ENCODE results near the gene ANAPC15.

ANAPC15 gene

DNA sequence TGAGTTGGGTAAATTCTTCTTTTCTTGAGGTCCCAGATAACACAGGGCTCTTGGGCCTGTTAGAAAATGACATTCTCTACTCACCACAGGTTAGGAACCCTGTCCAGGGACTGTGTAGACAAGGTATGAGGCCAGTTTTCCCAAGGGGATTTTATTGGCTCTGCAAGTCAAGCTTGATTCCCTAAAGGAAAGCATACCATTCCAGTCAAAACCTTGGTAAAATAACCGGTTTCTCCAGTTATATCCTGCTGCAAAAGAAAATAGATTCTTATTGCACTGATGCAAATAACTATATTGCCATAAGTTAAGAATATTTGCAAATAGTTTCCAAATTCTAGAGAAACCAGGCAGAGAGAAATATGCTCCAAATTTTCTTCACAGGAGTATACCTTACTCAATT is 13.5 kb upstream of the ANAPC15 start:
- no peak for DNase-seq

- no peak for DNase-seq
These were observed 11.6 kb upstream of the ANAPC15 start for GRCh38 chr11:72124046-72124445.

DNA sequence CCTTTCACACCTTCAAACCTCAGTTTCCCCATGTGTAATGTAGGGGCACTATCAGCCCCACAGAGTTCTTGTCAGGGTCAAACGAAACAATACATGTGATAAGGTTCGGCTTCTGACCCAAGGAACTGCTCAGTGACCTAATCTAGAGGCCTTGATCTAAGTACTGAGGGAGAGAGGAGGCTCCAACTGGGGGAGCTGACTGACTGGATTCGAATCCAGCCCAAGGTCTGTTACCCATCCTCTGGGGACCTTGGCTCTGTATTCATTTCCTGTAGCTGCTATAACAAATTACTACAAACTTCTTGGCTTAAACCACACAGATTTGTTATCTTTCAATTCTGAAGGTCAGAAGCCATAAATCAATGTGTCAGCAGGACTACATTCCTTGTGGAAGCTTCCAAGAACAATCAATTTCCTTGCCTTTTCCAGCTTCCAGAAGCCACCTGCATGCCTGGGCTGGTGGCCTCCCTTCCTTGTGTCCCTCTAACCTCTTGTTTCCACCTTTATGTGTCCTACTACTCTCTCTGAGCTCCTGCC is 10.7 kb upstream of the ANAPC15 start:
- DNase-seq, result no peak

DNA sequence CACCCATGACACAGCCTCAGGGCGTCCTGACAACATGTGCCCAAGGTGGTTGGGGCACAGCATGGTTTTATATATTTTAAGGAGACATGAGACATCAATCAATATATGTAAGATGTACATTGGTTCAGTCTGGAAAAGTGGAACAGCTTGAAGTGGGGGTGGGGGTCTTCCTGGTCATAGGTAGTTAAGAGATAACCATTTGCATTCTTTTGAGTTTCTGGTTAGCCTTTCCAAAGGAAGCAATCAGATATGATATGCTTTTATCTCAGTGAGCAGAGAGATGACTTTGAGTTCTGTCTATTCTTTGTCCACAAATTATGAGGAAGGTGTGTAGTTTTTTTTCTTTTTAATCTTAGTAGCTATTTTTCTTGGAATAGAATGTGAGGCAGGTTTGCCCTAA is 10.1 kb upstream of the ANAPC15 start:
- DNase-seq, result no peak

GRCh38 chr11:72120930-72121329 is 8.4 kb upstream of the ANAPC15 start:
- no peak for DNase-seq

GRCh38 chr11:72119198-72119597 is 6.7 kb upstream of the ANAPC15 start:
- no peak for DNase-seq

GRCh38 chr11:72116019-72116755 is 3.7 kb upstream of the ANAPC15 start:
- no peak for DNase-seq

GRCh38 chr11:72114570-72114969 is 2.1 kb upstream of the ANAPC15 start:
- DNase-seq, result no peak

DNA sequence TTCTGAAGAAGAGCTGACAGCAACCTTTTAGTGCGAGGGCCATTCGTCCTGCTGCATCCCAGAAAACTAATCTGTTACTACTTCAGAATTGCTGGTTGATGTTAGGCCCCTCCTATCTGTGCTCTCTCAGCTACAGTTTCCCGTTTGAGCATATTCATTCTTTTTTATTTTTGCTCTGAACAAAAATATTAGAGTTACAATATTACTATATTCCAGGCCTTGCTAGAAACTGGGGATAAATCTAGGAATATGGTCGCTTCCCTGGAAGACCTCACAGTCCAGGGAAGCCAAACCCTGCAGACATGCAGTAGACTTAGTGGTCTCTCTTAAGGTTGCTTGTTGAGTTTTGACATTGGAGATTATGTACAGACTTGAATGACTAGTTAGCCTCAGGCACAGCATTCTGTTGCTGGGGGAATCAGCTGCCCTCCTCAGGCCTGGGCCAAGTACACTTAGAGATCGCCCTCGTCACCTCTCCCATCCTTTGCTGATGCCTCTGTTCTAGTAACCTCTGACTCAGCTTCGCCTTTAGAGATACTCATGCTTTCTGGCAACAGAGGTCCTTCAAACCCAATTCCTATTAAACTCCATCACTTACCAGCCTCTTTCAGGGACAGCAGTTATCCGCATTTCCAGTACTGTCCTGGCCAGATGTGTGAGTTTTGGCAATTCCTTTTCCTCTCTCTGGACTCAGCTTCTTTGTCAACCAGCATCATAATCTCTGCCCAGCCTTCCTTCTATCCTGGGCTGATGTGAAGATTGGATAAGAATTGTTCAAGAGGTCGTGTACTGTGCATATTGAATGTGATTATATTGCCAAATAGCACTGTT is 698 bp upstream of the ANAPC15 start:
- DNase-seq, result no peak

DNA sequence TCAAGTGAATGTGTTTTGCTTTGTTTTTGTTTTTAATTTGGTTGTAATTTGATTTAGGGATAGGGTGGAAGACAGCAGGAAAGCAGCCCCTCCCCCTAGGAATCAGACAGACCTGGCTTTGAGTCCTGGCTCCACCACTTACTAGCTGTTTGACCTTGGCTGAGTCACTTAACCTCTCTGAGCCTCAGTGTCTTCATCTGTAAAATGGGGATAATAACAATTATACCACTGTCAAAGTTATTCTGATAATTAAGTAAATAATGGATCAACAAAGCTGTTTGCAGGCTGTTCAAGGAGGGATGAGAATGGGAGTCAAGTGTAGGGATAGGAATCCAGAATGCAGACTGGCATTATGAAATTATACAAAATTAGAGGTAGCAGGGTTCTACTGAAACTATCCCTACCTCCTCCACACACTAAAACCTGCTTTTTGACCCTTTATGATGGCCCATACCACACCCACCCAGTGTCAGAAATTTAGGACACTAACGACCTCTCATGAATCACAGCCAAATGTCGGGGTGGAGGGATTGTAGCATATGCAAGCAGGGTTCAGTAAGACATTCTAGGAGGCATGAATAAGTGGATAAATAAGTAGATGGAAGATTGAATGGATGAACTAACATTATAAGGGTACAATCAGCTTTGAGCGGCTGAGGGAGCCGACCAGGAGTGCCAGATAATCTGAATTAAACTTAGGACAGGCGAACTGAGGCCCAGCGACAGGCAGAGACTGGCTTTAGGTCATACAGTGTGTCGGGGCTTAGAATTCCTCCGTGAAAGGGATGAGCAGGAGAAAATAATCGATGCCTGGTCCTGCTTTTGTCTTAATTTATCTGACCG is 974 bp downstream of the ANAPC15 start:
- no peak for DNase-seq

- no peak for DNase-seq
These were observed 6.6 kb downstream of the ANAPC15 start, which contains the start of gene TOMT for GRCh38 chr11:72105888-72106287. Gene TOMT, plus strand, starts transcription at chr11:72105924. Its CDS starts 28 bp downstream, at chr11:72105952.

- no peak for DNase-seq
These were observed 8.7 kb downstream of the ANAPC15 start for GRCh38 chr11:72103754-72104167.

DNA sequence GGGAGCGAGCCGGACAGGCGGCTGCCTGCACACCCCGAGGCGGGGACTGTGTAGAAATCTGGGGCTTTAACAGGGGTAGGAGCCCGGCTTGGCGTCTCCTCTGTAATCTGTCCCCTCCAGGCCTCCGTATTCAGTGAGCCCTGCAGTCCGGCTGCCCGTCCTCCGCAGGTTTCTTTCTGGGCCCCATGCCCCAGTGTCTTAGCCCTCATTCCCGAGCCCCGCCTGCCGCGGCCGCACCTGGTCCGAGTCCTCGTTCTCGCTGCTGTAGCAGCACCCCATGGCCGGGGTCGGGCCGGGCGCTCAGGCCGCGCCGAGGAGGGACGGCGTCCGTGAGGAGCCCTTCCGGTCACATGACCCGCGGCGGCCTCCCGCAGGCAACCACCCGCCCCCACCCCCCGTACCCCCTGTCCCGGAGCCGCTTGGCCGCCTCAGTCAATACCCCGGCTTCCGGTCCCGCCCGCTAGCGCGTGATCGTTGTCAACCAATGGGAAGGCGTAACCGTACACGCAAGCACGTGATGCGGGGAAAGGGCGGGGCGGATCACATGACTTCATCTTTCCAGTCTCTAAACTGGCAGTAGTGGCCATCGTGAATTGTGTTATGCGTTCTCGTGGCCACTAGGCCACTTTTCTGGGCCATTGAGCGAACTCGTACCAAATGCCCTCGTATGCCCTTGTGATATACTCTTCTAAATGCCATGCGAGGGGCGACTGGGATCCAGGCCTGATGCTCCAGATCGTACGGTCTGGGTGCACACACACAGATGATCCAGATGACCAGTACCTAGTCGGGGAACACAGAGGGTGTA is 9.3 kb downstream of the ANAPC15 start, which contains the start of gene LAMTOR1:
TSS of gene LAMTOR1 (minus strand) at position 352 of the 808 bp plus-strand sequence. CDS start at position 279, 73 bp downstream.
- peak; percentile 90 to 100 (median 98) for DNase-seq

- DNase-seq, result no peak
These were observed 9.9 kb downstream of the ANAPC15 start for GRCh38 chr11:72102631-72102945.

DNA sequence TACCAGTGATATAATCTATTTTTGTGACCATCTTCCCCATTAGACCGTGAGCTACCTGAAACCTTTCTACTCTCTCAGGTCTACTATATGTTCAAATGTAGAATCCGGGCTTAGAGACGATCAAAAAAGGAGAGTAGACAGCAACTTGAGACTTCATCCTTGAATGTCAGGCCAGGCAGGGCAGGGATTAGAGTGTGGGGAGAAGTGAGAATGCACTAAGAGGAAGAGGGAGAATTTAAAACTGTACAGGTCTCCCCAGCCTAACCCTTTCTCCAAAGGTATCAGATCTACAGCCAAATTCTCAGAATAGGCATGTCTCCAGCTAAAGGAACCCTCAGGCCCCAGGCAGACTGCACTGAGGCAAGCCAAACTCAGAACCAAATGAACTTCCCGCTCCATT is 10.3 kb downstream of the ANAPC15 start:
- DNase-seq, result no peak

GRCh38 chr11:72100462-72100861 is 12.0 kb downstream of the ANAPC15 start:
- DNase-seq, result no peak

DNA sequence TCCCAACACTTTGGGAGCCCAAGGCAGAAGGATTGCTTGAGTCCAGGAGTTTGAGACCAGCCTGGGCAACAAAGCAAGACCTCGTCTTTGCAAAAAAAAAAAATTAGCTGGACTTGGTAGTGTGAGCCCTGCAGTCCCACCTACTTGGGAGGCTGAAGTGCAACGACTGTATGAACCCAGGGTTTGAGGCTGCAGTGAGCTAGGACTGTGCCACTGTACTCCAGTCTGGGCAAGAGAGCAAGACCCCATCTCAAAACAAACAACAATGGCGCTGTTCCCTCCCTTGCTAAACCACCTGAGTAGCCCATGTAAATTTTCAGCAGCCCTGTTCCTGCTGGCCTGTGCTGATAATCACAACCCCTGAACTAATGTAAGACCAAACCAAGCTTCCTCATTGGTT is 12.5 kb downstream of the ANAPC15 start:
- no peak for DNase-seq

DNA sequence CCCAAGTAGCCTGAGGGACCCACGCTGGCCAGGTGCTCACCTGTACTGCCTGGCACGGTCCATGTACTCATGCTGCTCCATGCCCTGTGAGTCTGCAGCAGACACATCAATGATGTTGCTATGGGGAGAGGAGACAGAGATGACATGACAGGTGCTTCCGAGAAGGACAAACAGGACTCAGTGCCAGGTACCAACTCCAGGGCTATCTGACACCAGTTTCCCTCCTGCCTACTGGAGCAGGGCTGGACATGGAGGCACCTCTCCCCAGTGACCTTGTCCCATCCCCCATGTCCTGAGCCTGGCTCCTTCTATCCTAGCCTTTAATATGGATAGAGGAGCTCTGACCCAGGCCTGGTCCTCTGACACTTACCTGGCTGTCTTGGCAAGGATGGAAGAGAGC is 13.8 kb downstream of the ANAPC15 start:
- no peak for DNase-seq

- peak in 48 of 58 donors; percentile 12 to 74 (median 54) for DNase-seq
These were observed 21.2 kb downstream of the ANAPC15 start for GRCh38 chr11:72091292-72091691.

DNA sequence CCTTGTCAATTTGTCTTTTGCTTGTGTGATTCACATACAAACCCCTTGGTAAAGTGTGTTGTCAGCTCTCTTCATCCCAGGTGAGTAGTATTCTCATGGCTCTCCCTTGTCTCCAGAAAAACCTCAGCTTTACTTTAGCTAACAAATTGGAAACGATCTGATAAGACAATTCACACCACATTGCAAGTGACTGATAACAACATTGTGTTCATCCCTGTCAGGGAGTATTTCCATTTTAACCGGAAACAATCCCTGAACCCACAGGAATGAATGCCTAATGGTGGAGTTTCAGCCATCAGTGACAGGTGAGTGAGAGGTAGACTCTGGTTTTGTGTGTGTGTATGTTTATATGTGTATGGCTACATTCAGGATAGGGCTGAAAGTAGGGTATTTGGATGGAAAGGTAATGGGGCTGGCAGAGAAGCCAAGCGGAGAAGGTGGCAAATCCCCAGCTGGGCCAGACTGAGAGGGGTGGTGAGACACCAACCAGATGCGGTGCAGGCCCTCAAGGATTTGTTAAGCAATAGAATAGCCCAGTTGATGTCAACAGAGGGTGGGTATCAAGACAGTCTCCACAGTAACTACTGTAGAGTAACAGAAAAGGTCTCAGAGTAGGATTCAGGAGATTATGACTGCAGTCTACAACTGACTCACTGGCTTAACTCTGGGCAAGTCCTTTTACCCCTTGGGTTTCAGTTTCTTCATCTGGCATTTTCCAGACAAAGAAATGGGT is 24.3 kb downstream of the ANAPC15 start:
- DNase-seq, result no peak
